IMR-90 (cell line): Measurements from ENCODE around the gene POLD3. TPM values are rescaled to one million over a fixed set of nuclear protein-coding genes. Genes with fewer than 3 reads are reported as not detected.
A peak's percentile ranks its signal among the peaks of the same experiment; 100 is the strongest.

Experiments used
- ATAC-seq: fragments of 200-7000 bp; cut with Tn5 transposase; 2 replicates; pipeline ENCODE4 v1.9.1; 2020; ENCODE audit warnings: low read depth, mild to moderate bottlenecking, moderate library complexity
- BruUV-seq: library from RNA; stranded (reverse); fragments of 400-500 nt; replicated peaks from 2 replicates; lab custom pipeline; 2021; lab: Mats Ljungman, UMichigan
- CTCF ChIA-PET: fragments of 300-600 bp; formaldehyde crosslinking; extraction: SDS; loops from one replicate; lab custom pipeline; 2021; ENCODE audit warnings: antibody characterized with exemption; lab: Yijun Ruan, JAX
- POLR2A ChIA-PET: fragments of 300-600 bp; sonication (Branson Sonifier 250); formaldehyde crosslinking; loops from one replicate; lab custom pipeline; 2022; ENCODE audit warnings: antibody characterized with exemption; ENCODE audit not compliant: unreplicated experiment; lab: Charles Lee
- DNase-seq: peaks from one replicate; pipeline ENCODE4 v3.0.0; 2013
- H2AFZ ChIP-seq: replicated peaks from 2 replicates; pipeline ENCODE3; 2013; ENCODE audit warnings: low read length, mild to moderate bottlenecking; ENCODE audit not compliant: poor library complexity
- H2AK5ac ChIP-seq: 2 replicates; pipeline ENCODE4 v1.6.1; 2013; ENCODE audit warnings: low read depth, low read length, inconsistent platforms
- H2AK9ac ChIP-seq: replicated peaks from 2 replicates; pipeline ENCODE3; 2013; ENCODE audit warnings: mild to moderate bottlenecking, low read depth, low read length, moderate library complexity; ENCODE audit not compliant: poor library complexity
- H2BK120ac ChIP-seq: 2 replicates; pipeline ENCODE4 v1.6.1; 2013; ENCODE audit warnings: low read depth, low read length, inconsistent platforms
- H2BK15ac ChIP-seq: 3 replicates; pipeline ENCODE4 v1.6.1; 2013; ENCODE audit warnings: low read depth, low read length, inconsistent platforms
- H2BK20ac ChIP-seq: 2 replicates; pipeline ENCODE4 v1.6.1; 2013; ENCODE audit warnings: low read depth, mild to moderate bottlenecking, inconsistent platforms, low read length, moderate library complexity
- H2BK5ac ChIP-seq: 2 replicates; pipeline ENCODE4 v1.6.1; 2013; ENCODE audit warnings: mild to moderate bottlenecking, low read depth, low read length, inconsistent platforms; ENCODE audit not compliant: poor library complexity, severe bottlenecking
- H3K14ac ChIP-seq: replicated peaks from 2 replicates; pipeline ENCODE4 v1.6.1; 2013; ENCODE audit warnings: low read depth, low read length, inconsistent platforms
- H3K18ac ChIP-seq: 2 replicates; pipeline ENCODE4 v1.6.1; 2013; ENCODE audit warnings: low read depth, low read length, control low read depth
- H3K23ac ChIP-seq: 2 replicates; pipeline ENCODE4 v1.6.1; 2013; ENCODE audit warnings: low read depth, low read length, inconsistent platforms
- H3K27ac ChIP-seq: 2 replicates; pipeline ENCODE4 v1.5.1; 2013; ENCODE audit warnings: mild to moderate bottlenecking, control low read depth, low read length; ENCODE audit not compliant: insufficient read depth
- H3K27me3 ChIP-seq: 2 replicates; pipeline ENCODE4 v1.6.1; 2013; ENCODE audit warnings: low read length; ENCODE audit not compliant: control insufficient read depth, insufficient read depth
- H3K36me3 ChIP-seq: 2 replicates; pipeline ENCODE4 v1.6.1; 2013; ENCODE audit warnings: low read length, mixed read lengths; ENCODE audit not compliant: control insufficient read depth, insufficient read depth
- H3K4ac ChIP-seq: 2 replicates; pipeline ENCODE4 v1.6.1; 2013; ENCODE audit warnings: low read depth, low read length, inconsistent platforms
- H3K4me1 ChIP-seq: 2 replicates; pipeline ENCODE4 v1.6.1; 2013; ENCODE audit warnings: low read length, mixed read lengths; ENCODE audit not compliant: control insufficient read depth, insufficient read depth
- H3K4me2 ChIP-seq: 2 replicates; pipeline ENCODE4 v1.6.1; 2013; ENCODE audit warnings: low read depth, mild to moderate bottlenecking, control low read depth, low read length, moderate library complexity
- H3K4me3 ChIP-seq: 2 replicates; pipeline ENCODE4 v1.5.1; 2013; ENCODE audit warnings: low read depth, mild to moderate bottlenecking, control low read depth, low read length, moderate library complexity; ENCODE audit not compliant: insufficient read depth
- H3K56ac ChIP-seq: 2 replicates; pipeline ENCODE4 v1.6.1; 2013; ENCODE audit warnings: low read length, inconsistent platforms; ENCODE audit not compliant: insufficient read depth; ENCODE audit errors: extremely low read depth
- H3K79me1 ChIP-seq, 2 experiments: 2 replicates each; pipeline ENCODE4 v1.6.1; 2013; ENCODE audit warnings: low read length in 2 of 2, inconsistent platforms in 1 of 2, low read depth in 1 of 2
- H3K9ac ChIP-seq: 2 replicates; pipeline ENCODE4 v1.6.1; 2013; ENCODE audit warnings: low read depth, low read length, control low read depth
- H3K9me1 ChIP-seq: 2 replicates; pipeline ENCODE4 v1.6.1; 2013; ENCODE audit warnings: low read length, inconsistent platforms; ENCODE audit not compliant: insufficient read depth
- H3K9me3 ChIP-seq: 2 replicates; pipeline ENCODE4 v1.6.1; 2013; ENCODE audit warnings: low read length; ENCODE audit not compliant: control insufficient read depth, insufficient read depth
- H4K20me1 ChIP-seq: 2 replicates; pipeline ENCODE4 v1.6.1; 2013; ENCODE audit warnings: low read length, inconsistent platforms; ENCODE audit not compliant: insufficient read depth
- H4K5ac ChIP-seq: 2 replicates; pipeline ENCODE4 v1.6.1; 2013; ENCODE audit warnings: mild to moderate bottlenecking, low read depth, low read length, control low read depth
- H4K8ac ChIP-seq, 2 experiments: 2 replicates each; pipeline ENCODE4 v1.6.1; 2013; ENCODE audit warnings: low read depth in 2 of 2, low read length in 2 of 2, control low read depth in 1 of 2, inconsistent platforms in 1 of 2
- H4K91ac ChIP-seq: 2 replicates; pipeline ENCODE4 v1.6.1; 2013; ENCODE audit warnings: low read depth, low read length, inconsistent platforms; ENCODE audit not compliant: insufficient read depth
- CHD1 ChIP-seq: IDR thresholded peaks from 2 replicates; pipeline ENCODE4 v1.6.1; 2012; ENCODE audit warnings: low read depth, low read length, improper control_type of control experiment
- NFE2L2 ChIP-seq: fragments of 150-350 bp; IDR thresholded peaks from 2 replicates; pipeline ENCODE4 v1.6.1; 2016; ENCODE audit warnings: low read depth, mild to moderate bottlenecking, low read length
- WGBS, 2 experiments: methylation state at CpG; one replicate each; pipeline versions ENCODE4 v1.1.5 to v1.1.7; 2013; ENCODE audit warnings: missing lambda C conversion rate in 2 of 2; ENCODE audit not compliant: insufficient read length in 1 of 2; ENCODE audit errors: extremely low coverage in 2 of 2; 5-methylcytosine and 5-hydroxymethylcytosine counted together
- dilution Hi-C: fragments of 300-500 bp; cut with HindIII; formaldehyde crosslinking; loops from one replicate; pipeline ENCODE4 v1.14.3; 2018; ENCODE audit warnings: low sequenced_read_pairs; ENCODE audit not compliant: unreplicated experiment
- in situ Hi-C: fragments of 300-500 bp; cut with MboI; formaldehyde crosslinking; loops from 3 replicates; pipeline ENCODE4 v1.14.3; 2019; ENCODE audit warnings: low sequenced_read_pairs, inconsistent platforms, mixed read lengths
- intact Hi-C: fragments of 100-400 bp; cut with micrococcal nuclease; formaldehyde crosslinking; loops from 2 replicates; pipeline ENCODE4 v1.10.0; 2022
- polyA plus RNA-seq, 3 experiments: library from polyadenylated mRNA; depleted of rRNA; stranded (reverse); fragments of >200 nt; gene quantifications; 2 replicates each; pipeline ENCODE4 v1.2.3, GENCODE V29; 2012; ENCODE audit warnings: low replicate concordance in 1 of 3
- total RNA-seq: library from RNA; depleted of rRNA; stranded (reverse); fragments of >200 nt; gene quantifications from 2 replicates; pipeline ENCODE4 v1.2.3, GENCODE V29; 2012

POLD3 gene
- total and polyA plus RNA-seq, 2 of the 4 experiments (the other 2 are of a cell fraction): 9.1 to 9.2 TPM

DNA sequence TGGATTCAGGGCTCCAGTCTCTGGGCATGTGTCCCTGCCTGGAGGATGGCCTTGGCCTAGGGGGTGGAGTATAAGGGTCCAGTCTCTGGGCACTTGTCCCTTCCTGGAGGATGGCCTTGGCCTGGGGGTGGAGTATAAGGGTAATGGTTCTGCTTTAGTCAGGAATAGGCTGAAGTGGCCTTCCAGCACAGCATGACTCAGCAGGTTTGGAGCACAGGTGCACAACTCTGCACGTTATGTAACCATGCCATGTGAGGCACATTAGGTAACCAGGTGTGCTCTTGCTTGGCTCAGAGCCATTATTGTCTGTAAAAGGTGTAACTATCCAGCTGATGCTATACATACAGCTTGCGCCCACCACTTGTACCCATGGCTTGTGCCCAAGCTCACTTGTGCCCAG is 48.4 kb upstream of the POLD3 start:
- Histone ChIP-seq H2BK120ac (no peak overlapping the region), H2BK15ac (no peak overlapping the region), H3K36me3 (no peaks in the 10 kb centered on the region), H4K5ac (no peak overlapping the region), H3K4me1 (no peaks in the 10 kb centered on the region), H3K56ac (no peak overlapping the region), H3K79me1 (no peaks in the 10 kb centered on the region), H3K27ac (no peak overlapping the region), H3K9me3 (peaks cover 8% of the 10 kb centered on the region), H3K4me3 (no peak overlapping the region), H3K9ac (no peak overlapping the region), H2BK20ac (no peak overlapping the region), H3K4ac (no peak overlapping the region), H3K23ac (no peak overlapping the region), H2BK5ac (no peak overlapping the region), H2AK5ac (no peak overlapping the region), H2AFZ (no peak overlapping the region), H3K4me2 (no peak overlapping the region), H4K8ac (no peak overlapping the region), H3K27me3 (peaks cover 43% of the 10 kb centered on the region), H3K14ac (no peak overlapping the region), H3K9me1 (no peaks in the 10 kb centered on the region), H2AK9ac (peak overlapping the region; percentile 16), H4K91ac (no peak overlapping the region), H4K20me1 (no peaks in the 10 kb centered on the region), H3K18ac (no peak overlapping the region)
- 90% methylated on average over 1 of the region's 2 CpGs; no CpG with 5 or more reads in 1 of the 2 experiments for WGBS, 2 experiments
- DNase-seq (no peak), ATAC-seq (no peak)
- in situ Hi-C loops: no loop called here
- CTCF ChIA-PET: no interaction called here
- POLR2A ChIA-PET: no interaction called here
- no TSS peak for BruUV-seq
- dilution Hi-C loops: no loop called here
- TF ChIP-seq NFE2L2 (peak; percentile 78), CHD1 (no peak)
- intact Hi-C loops: no loop called here
